Forelimb muscle (tissue), 1 donor: ENCODE results near the gene ZNF135. TPM values are rescaled to one million over a fixed set of nuclear protein-coding genes. Genes with fewer than 3 reads are reported as not detected.

Experiments
- DNase-seq: peaks from one replicate; pipeline ENCODE4 v3.0.0-alpha.2; 2013; ENCODE audit warnings: low read depth
- polyA plus RNA-seq: library from polyadenylated mRNA; unstranded; fragments of 120-200 nt; gene quantifications from one replicate; pipeline ENCODE4 v1.2.1, GENCODE V29; 2013; ENCODE audit not compliant: insufficient read length

ZNF135 gene
- polyA plus RNA-seq: 12.5 TPM

DNA sequence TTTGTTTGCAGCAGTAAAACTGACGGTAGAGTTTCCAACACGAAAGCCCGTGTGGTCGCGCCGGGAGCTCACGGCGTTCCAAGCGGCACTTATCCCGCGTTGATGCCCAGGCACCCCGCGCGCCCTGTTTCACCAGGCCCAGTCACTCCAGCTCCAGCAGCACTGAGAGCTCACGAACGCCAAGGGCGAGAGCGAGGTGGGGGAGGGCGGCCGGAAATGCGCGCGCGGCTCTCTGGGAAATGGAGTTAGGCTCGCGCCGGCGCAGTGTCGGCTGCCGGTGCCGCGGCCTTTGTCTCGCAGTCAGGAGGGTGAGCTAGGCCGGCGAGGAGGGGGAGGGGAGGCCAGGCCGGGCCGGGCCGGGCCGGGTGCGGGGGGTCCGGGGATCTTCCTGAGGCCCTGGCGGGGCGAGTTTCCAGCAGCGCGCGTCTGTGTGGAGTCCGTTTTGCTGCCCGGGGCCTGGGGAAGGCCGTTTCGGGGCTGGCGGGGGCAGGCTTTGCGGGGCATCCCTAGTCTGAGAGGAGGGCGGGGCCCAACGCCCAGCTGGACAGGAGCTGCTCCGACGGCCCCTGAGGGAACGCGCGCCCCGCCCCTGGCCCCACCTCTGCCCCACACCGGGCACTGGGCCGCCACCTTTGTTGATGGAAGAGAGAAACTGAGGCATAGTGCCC is at the start of gene ZNF135:
ZNF135 (plus strand) TSS at position 280 of the 668 bp plus-strand sequence. CDS start 721 bp downstream, outside the sequence.
- peak; percentile 60 for DNase-seq

GRCh38 chr19:58009301-58009665 is 49.8 kb upstream of the ZNF135 start:
- no peak for DNase-seq

GRCh38 chr19:58009666-58010301 is 49.3 kb upstream of the ZNF135 start:
- peak; percentile 39 for DNase-seq

GRCh38 chr19:58010507-58010906 is 48.6 kb upstream of the ZNF135 start:
- no peak for DNase-seq

GRCh38 chr19:58014141-58014540 is 44.9 kb upstream of the ZNF135 start:
- no peak for DNase-seq

DNA sequence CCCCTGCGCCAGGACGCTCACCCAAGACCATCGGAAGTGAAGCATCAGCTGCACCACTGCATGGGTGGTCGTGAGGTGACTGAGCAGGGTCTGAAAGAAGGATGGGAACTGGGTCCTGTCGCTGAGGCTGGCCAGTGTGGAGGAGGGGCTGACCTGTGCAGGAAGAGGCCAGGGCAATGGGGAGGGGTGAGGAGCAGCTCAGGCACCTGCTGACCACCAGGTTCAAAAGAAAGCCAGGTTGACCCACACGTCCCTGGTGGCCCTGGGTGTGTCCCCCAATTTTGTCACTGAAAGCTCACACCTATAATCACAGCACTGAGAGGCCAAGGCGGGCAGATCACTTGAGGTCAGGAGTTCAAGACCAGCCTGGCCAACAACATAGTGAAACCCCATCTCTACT is 39.0 kb upstream of the ZNF135 start:
- DNase-seq: no peak

DNA sequence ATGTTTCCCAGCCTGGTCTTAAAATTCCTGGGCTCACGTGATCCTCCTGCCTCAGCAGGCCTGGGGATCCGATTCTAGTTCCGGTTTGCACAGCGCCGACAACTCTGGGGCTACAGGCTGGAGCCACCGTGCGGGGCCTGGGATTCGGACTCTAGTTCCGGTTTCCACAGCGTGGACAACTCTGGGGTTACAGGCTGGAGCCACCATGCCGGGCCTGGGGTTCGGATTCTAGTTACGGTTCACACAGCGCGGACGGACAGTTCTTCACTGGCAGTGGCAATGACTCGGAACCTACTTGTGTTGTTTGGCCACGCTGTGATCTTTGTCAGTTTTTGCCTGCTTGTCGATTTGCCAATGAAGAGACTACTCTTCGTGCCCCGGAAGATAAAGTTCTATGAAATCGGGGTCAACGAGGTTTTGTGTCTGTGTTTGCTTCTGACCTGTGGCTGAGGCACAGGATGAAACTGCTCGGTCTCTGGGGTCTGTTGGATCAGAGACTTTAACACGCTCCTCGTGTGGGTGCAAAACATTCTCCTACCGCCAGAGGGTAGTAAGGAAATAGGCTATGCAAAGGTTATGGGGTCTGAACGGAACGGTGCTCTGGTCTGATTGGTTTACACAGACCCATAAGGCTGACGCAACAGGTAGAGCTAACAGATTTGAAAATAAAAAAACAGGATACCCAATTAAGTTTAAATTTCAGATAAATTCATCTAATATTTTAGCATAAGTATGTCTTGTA is 37.4 kb upstream of the ZNF135 start:
- peak; percentile 55 for DNase-seq

DNA sequence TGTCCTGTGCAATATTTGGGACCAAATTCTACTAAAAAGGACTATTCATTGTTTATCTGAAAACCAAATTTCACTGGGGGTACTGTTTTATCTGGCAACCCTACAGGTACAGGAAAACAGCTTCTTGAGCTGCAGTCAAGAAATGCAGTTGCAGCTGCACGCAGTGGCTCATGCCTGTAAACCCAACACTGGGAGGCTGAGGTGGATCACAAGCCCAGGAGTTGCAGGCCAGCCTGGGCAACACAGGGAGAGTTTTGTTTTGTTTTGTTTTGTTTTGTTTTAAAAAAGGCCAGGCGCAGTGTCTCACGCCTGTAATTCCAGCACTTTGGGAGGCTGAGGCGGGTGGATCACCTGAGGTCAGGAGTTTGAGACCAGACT is 36.8 kb upstream of the ZNF135 start:
- DNase-seq: no peak

DNA sequence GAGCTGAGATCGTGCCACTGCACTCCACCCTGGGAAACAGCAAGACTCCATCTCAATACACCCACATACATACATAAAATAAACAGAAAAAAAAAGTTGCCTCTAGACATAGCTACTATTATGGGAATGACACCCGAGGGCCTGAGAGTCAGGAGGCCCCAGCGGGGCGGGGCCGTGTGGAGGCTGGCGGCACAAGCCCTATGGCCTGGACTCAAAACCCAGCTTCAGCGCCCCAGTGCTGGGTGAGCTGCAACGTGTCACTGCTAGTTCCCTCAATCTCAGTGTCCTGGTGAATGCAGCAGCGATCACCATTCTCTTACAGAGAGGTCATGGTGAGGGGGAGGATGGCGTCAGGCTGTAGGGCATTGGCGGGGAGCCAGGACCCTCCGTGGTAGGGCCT is 34.4 kb upstream of the ZNF135 start:
- DNase-seq: no peak

GRCh38 chr19:58033741-58034476 is 25.2 kb upstream of the ZNF135 start, which contains the start of gene ZSCAN1:
Gene ZSCAN1 (plus strand): TSS chr19:58034025. CDS start chr19:58037837, 3,812 bp downstream.
- peak; percentile 50 for DNase-seq

- DNase-seq: no peak
Measured at GRCh38 chr19:58034477-58034793, 24.6 kb upstream of the ZNF135 start.

DNA sequence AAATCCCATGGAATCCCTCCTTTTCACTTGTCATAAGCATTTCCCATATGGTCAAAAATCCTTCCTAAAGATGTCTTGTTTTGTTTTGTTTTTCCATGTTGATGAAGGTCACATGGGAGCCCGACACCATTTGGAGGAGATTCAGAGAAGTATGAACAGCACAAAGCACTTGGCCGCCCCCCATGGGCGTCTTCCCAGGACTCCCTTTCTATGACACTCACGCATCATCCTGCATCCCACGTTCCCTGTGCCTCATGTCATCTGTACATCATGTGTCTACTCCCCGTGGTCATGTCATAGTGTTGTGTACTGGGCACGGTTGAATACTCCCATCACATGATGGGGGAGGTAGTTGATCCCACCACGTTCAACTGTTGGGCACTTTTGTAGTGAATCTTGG is 23.2 kb upstream of the ZNF135 start:
- no peak for DNase-seq

DNA sequence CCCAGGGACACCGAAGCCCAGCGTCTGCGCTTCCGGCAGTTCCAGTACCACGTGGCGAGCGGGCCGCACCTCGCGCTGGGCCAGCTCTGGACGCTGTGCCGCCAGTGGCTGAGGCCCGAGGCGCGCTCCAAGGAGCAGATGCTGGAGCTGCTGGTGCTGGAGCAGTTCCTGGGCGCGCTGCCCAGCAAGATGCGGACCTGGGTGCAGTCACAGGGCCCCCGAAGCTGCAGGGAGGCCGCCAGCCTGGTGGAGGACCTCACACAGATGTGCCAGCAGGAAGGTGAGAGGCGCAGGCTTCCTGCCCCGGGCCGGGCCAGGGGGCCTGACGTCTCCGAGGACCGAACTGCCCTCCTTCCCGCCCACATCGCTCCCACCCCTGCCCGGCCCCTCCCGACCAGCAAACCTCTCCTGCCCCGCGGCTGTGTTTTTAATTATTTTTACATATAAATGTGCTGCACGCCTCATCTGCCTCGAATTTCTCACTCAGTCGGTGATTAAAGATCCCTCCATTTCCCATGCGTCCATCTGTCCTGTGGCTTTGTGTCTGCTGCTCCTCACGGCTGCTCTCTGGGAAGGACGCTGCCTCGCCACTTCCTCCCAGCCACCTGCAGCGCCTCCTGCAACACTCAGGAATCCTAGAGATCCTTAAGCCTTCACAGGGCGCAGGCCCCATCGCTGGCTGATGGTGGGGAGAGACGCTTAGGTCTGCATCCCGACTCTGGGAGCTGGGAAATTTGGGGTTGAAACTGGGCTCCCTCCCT is 21.0 kb upstream of the ZNF135 start:
- DNase-seq: no peak

DNA sequence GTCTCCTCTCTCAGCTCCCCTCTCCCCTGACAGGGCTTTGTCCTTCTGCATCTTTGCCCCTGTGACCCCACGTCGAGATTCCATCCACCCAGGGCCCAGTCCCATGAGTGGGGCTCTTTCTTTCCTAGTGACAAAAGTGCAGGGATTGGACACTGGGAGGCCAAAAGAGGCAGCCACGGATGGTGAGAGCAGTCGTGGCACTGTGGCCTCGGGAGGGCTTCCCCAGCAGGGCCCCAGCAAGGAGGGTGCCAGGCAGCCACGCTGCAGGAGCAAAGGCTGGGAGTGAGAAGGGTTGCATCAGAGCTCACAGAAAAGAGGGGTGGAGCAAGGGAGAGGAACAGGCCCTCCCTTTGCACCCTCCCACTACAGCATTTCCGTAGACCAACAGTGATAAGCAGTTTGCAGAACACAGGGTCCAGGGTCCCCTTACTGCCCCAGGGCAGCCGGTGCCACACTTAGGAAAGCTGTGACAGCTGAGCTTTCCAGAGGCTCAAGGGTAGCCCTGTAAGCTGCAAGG is 20.3 kb upstream of the ZNF135 start:
- no peak for DNase-seq

DNA sequence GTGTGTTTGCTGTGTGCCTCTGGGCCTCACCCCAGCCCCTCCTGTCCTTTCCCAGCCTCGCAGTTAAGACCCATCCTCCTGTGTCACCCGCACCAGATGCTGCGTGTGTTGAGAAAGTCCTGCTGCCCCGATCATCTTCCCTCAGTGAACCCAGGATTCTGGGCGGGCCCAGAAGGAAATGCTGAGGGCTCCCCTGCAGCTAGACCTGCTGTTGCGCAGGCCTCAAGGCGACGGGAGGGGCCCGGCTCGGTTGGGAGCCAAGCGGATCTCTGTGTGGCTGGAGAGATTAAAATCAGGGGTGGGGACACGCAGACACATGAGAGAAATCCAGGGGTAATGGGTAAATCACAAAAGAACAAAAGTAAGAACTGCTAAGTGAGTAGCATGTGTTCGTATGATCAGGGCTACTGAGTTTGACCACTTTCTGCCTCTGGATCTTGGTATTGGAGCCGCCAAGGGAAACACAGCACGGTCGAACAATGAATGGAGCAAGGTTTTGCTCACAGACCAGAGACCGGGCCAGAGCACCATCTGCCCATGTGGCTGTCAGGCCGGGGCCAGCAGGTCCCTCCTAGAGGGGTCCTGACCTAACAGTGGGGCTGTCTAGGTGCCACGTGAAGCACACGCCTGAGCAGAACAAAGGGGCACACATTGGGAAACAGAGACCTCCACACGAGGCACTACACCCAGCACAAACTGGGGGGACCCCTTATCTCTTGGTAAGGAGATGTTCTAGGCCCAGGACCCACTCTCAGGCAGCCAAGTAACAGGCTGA is 18.1 kb upstream of the ZNF135 start:
- no peak for DNase-seq

DNA sequence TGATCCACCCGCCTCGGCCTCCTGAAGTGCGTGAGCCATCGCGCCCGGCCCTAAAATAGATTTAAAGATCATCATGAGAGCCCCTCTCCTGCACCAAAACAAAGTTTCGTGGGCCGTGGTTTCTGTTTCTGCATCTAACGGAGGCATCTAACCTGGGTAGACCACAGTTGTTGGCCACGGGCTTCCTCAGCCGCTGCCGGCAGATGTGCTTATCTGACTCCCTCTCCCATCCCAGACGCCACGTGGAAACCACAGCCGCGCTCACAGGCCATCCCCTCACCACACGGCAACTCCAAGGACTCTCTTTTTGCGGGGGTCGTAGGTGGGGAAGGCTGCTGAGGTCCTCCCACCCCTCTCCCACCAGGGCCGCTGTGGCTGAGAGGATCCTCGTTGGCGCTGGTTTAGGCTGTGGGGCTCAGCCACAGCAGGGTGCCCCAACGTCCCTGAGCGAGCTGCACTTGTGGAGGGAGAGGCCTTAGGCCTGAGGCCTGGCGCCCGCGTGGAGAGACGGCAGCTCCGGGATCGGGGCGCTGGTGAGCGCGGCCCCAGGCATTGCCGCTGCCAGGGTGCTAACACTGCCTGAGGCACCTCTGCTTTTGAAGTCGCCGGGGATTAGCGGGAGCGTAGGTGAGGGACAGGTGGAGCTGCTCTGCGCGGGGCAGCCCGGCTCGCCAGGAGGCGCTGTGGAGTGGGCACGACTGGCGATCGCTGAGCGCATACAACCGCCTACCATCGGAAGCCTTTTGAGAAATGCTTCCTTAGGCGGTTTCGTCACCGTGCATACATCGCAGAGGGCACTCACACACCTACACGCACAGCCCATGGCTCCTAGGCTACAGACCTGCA is 16.4 kb upstream of the ZNF135 start:
- no peak for DNase-seq

GRCh38 chr19:58044391-58044790 is 14.7 kb upstream of the ZNF135 start:
- DNase-seq: no peak

DNA sequence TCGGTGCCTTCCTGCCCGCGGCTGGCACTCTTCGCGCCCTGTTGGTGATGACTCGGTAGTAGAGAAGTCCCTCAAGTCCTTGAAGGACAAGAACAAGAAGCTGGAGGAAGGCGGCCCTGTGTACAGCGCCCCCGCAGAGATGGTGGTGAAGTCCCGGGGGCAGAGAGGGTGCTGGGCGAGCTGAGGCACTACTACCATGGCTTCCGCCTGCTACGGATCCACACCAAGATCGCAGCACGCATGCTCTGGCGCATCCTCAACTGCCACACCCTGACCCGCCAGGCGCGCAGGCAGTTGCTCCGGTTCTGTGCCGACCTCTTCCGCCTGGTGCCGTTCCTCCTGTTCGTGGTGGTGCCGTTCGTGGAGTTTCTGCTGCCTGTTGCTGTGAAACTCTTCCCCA is 14.2 kb upstream of the ZNF135 start:
- no peak for DNase-seq

GRCh38 chr19:58045411-58046050 is 13.6 kb upstream of the ZNF135 start:
- DNase-seq: no peak
